SK-N-SH treated with all-trans-retinoic acid at 6 μM for 48 hours (cell line): ENCODE results near the gene ZFAND2B.

Experiments
- ATAC-seq: fragments of 200-7000 bp; cut with Tn5 transposase; 3 replicates; pipeline ENCODE4 v1.9.1; 2020; ENCODE audit warnings: mild to moderate bottlenecking, moderate library complexity
- ARNTL ChIP-seq: fragments of 450-650 bp; formaldehyde crosslinking; IDR thresholded peaks from 2 replicates; pipeline ENCODE4 v1.5.0; 2020; ENCODE audit warnings: low read depth, mild to moderate bottlenecking, moderate library complexity, borderline replicate concordance
- BACH2 ChIP-seq: fragments of 250-450 bp; sonication (Bioruptor Pico); IDR thresholded peaks from 2 replicates; pipeline ENCODE4 v1.9.0; 2021; ENCODE audit warnings: mild to moderate bottlenecking, borderline replicate concordance
- CSDC2 ChIP-seq: fragments of 250-450 bp; sonication (Bioruptor Pico); IDR thresholded peaks from 2 replicates; pipeline ENCODE4 v1.5.0; 2020; ENCODE audit warnings: mild to moderate bottlenecking, moderate library complexity
- ESRRG ChIP-seq: fragments of 250-450 bp; sonication (Bioruptor Pico); IDR thresholded peaks from 2 replicates; pipeline ENCODE4 v1.6.1; 2021; ENCODE audit warnings: mild to moderate bottlenecking
- OSR1 ChIP-seq: fragments of 250-450 bp; sonication (Bioruptor Pico); IDR thresholded peaks from 2 replicates; pipeline ENCODE4 v1.8.0; 2022; ENCODE audit warnings: moderate library complexity, mild to moderate bottlenecking, inconsistent platforms
- SNAI2 ChIP-seq: fragments of 250-450 bp; sonication (Bioruptor Pico); IDR thresholded peaks from 2 replicates; pipeline ENCODE4 v1.5.0; 2020; ENCODE audit warnings: mild to moderate bottlenecking, moderate library complexity
- TCF4 ChIP-seq: fragments of 250-450 bp; sonication (Bioruptor Pico); IDR thresholded peaks from 2 replicates; pipeline ENCODE4 v1.8.0; 2021; ENCODE audit warnings: mild to moderate bottlenecking, moderate library complexity, borderline replicate concordance
- TOX ChIP-seq: fragments of 250-450 bp; sonication (Bioruptor Pico); IDR thresholded peaks from 2 replicates; pipeline ENCODE4 v1.8.0; 2021; ENCODE audit warnings: mild to moderate bottlenecking, moderate library complexity, borderline replicate concordance
- ZC3H10 ChIP-seq: fragments of 250-450 bp; sonication (Bioruptor Pico); IDR thresholded peaks from 2 replicates; pipeline ENCODE4 v1.5.1; 2021; ENCODE audit warnings: mild to moderate bottlenecking, moderate library complexity
- ZFP3 ChIP-seq: fragments of 250-450 bp; sonication (Bioruptor Pico); IDR thresholded peaks from 2 replicates; pipeline ENCODE4 v1.5.0; 2020; ENCODE audit warnings: mild to moderate bottlenecking, moderate library complexity
- ZFP30 ChIP-seq: fragments of 450-650 bp; formaldehyde crosslinking; IDR thresholded peaks from 2 replicates; pipeline ENCODE4 v1.5.0; 2022; ENCODE audit warnings: mild to moderate bottlenecking, moderate library complexity
- ZNF565 ChIP-seq: fragments of 450-650 bp; formaldehyde crosslinking; conservative IDR thresholded peaks from 2 replicates; pipeline ENCODE4 v1.5.0; 2020; ENCODE audit warnings: low read depth, mild to moderate bottlenecking, moderate library complexity
- ZNF70 ChIP-seq: fragments of 450-650 bp; formaldehyde crosslinking; IDR thresholded peaks from 2 replicates; pipeline ENCODE4 v1.5.0; 2020; ENCODE audit warnings: mild to moderate bottlenecking, moderate library complexity
- ZNF8 ChIP-seq: fragments of 450-650 bp; formaldehyde crosslinking; IDR thresholded peaks from 2 replicates; pipeline ENCODE4 v1.5.0; 2020; ENCODE audit warnings: mild to moderate bottlenecking, moderate library complexity
- TF ChIP-seq, protein P1 (sequence below): fragments of 250-450 bp; sonication (Bioruptor Pico); IDR thresholded peaks from 2 replicates; pipeline ENCODE4 v1.8.0; 2020; ENCODE audit warnings: mild to moderate bottlenecking, moderate library complexity, borderline replicate concordance
- TF ChIP-seq, protein P2 (sequence below): fragments of 250-450 bp; sonication (Bioruptor Pico); IDR thresholded peaks from 2 replicates; pipeline ENCODE4 v1.5.0; 2020; ENCODE audit warnings: mild to moderate bottlenecking, moderate library complexity
- TF ChIP-seq, protein P3 (sequence below): fragments of 250-450 bp; sonication (Bioruptor Pico); IDR thresholded peaks from 2 replicates; pipeline ENCODE4 v1.8.0; 2021; ENCODE audit warnings: low read depth, mild to moderate bottlenecking, moderate library complexity, borderline replicate concordance

ZFAND2B gene

DNA sequence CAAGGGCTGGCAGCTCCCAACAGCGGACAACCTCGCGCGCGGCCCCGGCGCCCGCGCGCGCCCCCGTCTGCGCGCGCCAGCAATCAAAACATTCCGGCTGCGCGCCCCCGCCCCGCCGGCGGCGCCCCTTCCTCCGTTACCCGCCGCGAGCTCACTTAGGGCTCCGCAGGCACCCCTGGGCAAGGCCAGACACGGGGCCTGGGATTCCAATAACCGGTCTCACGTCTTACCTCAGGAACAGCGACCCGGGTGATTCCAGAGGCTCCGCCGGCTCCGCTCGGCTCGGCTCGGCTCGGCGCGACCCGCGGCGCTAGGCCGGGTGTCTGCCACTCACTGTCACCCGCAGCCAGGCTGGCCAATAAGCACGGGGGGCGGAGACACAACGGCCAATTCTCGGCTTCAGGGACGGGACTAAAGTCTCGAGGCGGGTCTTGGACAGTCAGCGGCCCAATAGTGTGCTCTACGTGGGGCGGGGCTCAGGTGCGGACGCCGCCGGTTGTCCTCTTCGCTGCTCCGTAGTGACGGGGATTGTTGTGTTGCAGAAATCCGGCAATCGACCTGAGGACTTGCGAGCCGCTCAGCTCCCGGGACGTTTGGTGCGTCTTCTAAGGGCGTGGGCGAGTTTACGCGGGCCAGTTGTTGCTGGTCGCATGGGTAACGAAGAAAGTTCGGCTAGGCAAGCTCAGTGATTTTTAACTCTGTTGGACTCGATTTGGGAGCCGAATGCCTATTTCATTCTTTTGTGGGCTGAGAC lies 22.9 kb downstream of the ZFAND2B start, which contains the start of the genes ANKZF1 and ATG9A:
Gene ANKZF1, plus strand, starts transcription at position 502 of the 754 bp plus-strand sequence. CDS start 452 bp downstream, outside the sequence.
Gene ATG9A, minus strand, starts transcription at position 332 of the 754 bp plus-strand sequence. CDS start 1,612 bp downstream, outside the sequence.
- TF ChIP-seq OSR1 (CRISPR knock-in tag) (peak; percentile 71; the same call in 1 of the 2 replicates), ZNF70 (CRISPR knock-in tag) (no peak), TCF4 (no peak), ZFP30 (peak; percentile 25; the same call in 1 of the 2 replicates), ZFP3 (CRISPR knock-in tag) (peak; percentile 81; the same call in 1 of the 2 replicates), SNAI2 (CRISPR knock-in tag) (peak; percentile 94), BACH2 (peak; percentile 64; the same call in 1 of the 2 replicates), ZNF8 (CRISPR knock-in tag) (peak; percentile 14; the same call in 1 of the 2 replicates), CSDC2 (CRISPR knock-in tag) (peak; percentile 97)
- TF ChIP-seq, protein P1, sequence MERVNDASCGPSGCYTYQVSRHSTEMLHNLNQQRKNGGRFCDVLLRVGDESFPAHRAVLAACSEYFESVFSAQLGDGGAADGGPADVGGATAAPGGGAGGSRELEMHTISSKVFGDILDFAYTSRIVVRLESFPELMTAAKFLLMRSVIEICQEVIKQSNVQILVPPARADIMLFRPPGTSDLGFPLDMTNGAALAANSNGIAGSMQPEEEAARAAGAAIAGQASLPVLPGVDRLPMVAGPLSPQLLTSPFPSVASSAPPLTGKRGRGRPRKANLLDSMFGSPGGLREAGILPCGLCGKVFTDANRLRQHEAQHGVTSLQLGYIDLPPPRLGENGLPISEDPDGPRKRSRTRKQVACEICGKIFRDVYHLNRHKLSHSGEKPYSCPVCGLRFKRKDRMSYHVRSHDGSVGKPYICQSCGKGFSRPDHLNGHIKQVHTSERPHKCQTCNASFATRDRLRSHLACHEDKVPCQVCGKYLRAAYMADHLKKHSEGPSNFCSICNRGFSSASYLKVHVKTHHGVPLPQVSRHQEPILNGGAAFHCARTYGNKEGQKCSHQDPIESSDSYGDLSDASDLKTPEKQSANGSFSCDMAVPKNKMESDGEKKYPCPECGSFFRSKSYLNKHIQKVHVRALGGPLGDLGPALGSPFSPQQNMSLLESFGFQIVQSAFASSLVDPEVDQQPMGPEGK (CRISPR knock-in tag): no peak
- TF ChIP-seq, protein P2, sequence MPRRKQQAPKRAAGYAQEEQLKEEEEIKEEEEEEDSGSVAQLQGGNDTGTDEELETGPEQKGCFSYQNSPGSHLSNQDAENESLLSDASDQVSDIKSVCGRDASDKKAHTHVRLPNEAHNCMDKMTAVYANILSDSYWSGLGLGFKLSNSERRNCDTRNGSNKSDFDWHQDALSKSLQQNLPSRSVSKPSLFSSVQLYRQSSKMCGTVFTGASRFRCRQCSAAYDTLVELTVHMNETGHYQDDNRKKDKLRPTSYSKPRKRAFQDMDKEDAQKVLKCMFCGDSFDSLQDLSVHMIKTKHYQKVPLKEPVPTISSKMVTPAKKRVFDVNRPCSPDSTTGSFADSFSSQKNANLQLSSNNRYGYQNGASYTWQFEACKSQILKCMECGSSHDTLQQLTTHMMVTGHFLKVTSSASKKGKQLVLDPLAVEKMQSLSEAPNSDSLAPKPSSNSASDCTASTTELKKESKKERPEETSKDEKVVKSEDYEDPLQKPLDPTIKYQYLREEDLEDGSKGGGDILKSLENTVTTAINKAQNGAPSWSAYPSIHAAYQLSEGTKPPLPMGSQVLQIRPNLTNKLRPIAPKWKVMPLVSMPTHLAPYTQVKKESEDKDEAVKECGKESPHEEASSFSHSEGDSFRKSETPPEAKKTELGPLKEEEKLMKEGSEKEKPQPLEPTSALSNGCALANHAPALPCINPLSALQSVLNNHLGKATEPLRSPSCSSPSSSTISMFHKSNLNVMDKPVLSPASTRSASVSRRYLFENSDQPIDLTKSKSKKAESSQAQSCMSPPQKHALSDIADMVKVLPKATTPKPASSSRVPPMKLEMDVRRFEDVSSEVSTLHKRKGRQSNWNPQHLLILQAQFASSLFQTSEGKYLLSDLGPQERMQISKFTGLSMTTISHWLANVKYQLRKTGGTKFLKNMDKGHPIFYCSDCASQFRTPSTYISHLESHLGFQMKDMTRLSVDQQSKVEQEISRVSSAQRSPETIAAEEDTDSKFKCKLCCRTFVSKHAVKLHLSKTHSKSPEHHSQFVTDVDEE (CRISPR knock-in tag): peak; percentile 97
- ATAC-seq: peak; percentile 99

DNA sequence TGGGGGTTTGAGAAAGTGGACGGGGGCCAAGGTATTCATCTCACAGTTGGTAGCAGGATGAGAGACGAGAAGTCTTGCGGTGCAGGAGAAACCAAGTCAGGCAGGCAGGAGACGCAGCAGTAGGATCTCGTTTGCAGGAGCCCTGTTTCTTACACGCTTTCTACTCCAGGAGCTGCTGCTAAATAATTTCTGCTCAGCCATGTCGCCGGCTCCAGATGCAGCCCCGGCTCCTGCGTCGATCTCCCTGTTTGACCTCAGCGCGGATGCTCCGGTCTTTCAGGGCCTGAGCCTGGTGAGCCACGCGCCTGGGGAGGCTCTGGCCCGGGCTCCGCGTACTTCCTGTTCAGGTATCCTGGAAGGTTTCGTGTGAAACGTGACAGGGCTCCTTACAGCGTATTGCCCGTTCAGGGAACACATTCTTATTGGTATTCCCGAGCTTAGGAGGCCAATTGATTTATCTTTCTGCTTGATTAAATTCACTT lies 23.5 kb downstream of the ZFAND2B start:
- peak; percentile 45 for ATAC-seq
- TF ChIP-seq, protein P3, sequence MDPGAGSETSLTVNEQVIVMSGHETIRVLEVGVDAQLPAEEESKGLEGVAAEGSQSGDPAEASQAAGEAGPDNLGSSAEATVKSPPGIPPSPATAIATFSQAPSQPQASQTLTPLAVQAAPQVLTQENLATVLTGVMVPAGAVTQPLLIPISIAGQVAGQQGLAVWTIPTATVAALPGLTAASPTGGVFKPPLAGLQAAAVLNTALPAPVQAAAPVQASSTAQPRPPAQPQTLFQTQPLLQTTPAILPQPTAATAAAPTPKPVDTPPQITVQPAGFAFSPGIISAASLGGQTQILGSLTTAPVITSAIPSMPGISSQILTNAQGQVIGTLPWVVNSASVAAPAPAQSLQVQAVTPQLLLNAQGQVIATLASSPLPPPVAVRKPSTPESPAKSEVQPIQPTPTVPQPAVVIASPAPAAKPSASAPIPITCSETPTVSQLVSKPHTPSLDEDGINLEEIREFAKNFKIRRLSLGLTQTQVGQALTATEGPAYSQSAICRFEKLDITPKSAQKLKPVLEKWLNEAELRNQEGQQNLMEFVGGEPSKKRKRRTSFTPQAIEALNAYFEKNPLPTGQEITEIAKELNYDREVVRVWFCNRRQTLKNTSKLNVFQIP (CRISPR knock-in tag): no peak
- TF ChIP-seq TOX (no peak), OSR1 (CRISPR knock-in tag) (no peak), ZNF8 (CRISPR knock-in tag) (no peak), ZFP3 (CRISPR knock-in tag) (no peak), ZFP30 (no peak), ARNTL (no peak)

DNA sequence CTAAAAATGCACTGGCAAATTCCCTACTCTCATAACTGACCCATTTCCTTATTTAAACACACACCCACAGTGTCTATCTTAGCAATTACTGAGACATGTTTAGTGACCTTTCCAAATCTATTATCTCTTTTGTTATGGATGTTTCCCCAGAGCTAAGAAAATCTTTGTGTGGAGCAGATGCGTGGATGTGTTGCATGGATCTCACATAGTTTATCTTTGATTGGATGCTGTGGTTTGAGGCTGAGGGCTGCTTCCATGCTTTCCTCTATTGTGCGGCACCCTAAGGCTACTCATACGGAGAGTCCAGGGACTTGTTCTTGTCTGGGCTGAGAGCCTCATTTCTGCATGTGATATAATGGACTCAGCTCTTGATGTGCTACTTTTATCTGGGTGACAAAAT lies 27.7 kb downstream of the ZFAND2B start:
- TF ChIP-seq ZC3H10 (CRISPR knock-in tag): no peak
- TF ChIP-seq, protein P3 (CRISPR knock-in tag): no peak
- no peak for TF ChIP-seq TCF4
- no peak for TF ChIP-seq ZFP30

DNA sequence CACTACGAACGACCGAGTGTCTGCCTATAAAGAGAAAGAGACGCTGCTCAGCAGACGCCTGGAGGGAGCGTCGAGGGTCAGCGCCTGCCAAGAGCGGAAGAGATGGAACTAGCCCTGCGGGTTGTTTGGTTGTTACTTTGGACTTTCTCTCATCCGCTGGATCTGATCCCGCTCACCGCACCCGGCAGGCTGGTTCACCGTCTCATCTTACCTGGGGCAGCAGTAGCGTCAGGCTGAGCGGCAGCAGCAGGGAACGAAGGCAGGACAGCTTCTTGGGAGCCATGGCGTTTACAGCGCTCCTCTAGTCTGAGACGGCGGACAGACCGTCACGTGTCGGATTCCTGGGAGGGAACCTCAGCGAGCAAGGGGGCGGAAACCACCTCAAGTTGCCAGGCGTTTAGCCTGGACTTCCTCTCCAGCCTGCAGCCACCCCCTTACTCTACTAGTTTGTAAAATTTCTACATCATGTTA lies 36.7 kb downstream of the ZFAND2B start:
- ATAC-seq: no peak
- no peak for TF ChIP-seq ESRRG (CRISPR knock-in tag)
- TF ChIP-seq ZNF70 (CRISPR knock-in tag): no peak
- TF ChIP-seq CSDC2 (CRISPR knock-in tag): no peak
- TF ChIP-seq ZNF565: no peak
- TF ChIP-seq, protein P2 (CRISPR knock-in tag): no peak
- TF ChIP-seq BACH2: no peak

More for the DNA sequence above, 27.7 kb downstream of the ZFAND2B start:
- ATAC-seq: no peak
